Ishikawa (cell line): Measurements from ENCODE around the gene PGP.

ENCODE experiments used
- CEBPB ChIP-seq: IDR thresholded peaks from 2 replicates; pipeline ENCODE4 v1.6.1; 2012
- CREB1 ChIP-seq: IDR thresholded peaks from 2 replicates; pipeline ENCODE4 v1.6.1; 2012; ENCODE audit warnings: low read depth
- EGR1 ChIP-seq: IDR thresholded peaks from 2 replicates; pipeline ENCODE4 v1.6.1; 2012
- EP300 ChIP-seq: IDR thresholded peaks from 2 replicates; pipeline ENCODE4 v1.6.1; 2012; ENCODE audit warnings: borderline replicate concordance
- FOXM1 ChIP-seq: IDR thresholded peaks from 2 replicates; pipeline ENCODE4 v1.6.1; 2012; ENCODE audit warnings: low read depth, borderline replicate concordance
- MAX ChIP-seq: IDR thresholded peaks from 2 replicates; pipeline ENCODE4 v1.6.1; 2012
- NFIC ChIP-seq: IDR thresholded peaks from 2 replicates; pipeline ENCODE4 v1.6.1; 2012
- RAD21 ChIP-seq: IDR thresholded peaks from 2 replicates; pipeline ENCODE4 v1.6.1; 2012; ENCODE audit warnings: low read depth
- REST ChIP-seq: IDR thresholded peaks from 2 replicates; pipeline ENCODE4 v1.6.1; 2012; ENCODE audit warnings: low read depth, mild to moderate bottlenecking
- TAF1 ChIP-seq: IDR thresholded peaks from 2 replicates; pipeline ENCODE4 v1.6.1; 2012; ENCODE audit warnings: low read depth, mild to moderate bottlenecking
- TCF12 ChIP-seq: IDR thresholded peaks from 2 replicates; pipeline ENCODE4 v1.6.1; 2012; ENCODE audit warnings: low read depth
- TEAD4 ChIP-seq: IDR thresholded peaks from 2 replicates; pipeline ENCODE4 v1.6.1; 2012
- USF1 ChIP-seq: IDR thresholded peaks from 2 replicates; pipeline ENCODE4 v1.6.1; 2012
- YY1 ChIP-seq: IDR thresholded peaks from 2 replicates; pipeline ENCODE4 v1.6.1; 2012; ENCODE audit warnings: low read depth
- ZBTB7A ChIP-seq: IDR thresholded peaks from 2 replicates; pipeline ENCODE4 v1.6.1; 2012; ENCODE audit warnings: low read depth

Gene PGP

GRCh38 chr16:2205967-2206313, 8.7 kb downstream of the PGP start:
- TF ChIP-seq EGR1 (no peak), TEAD4 (no peak), ZBTB7A (no peak), NFIC (no peak), MAX (no peak), CEBPB (no peak), RAD21 (no peak), TCF12 (no peak), USF1 (no peak), EP300 (no peak)

- TF ChIP-seq USF1: peak; percentile 74
- TF ChIP-seq YY1: peak; percentile 84
- 0 out of 2 replicates have a peak, but pooled peaks have one; percentile 18 for TF ChIP-seq CREB1
- peak; percentile 62 for TF ChIP-seq TCF12
- peak; percentile 1; the same call in 1 of the 2 replicates for TF ChIP-seq CEBPB
- 0 out of 2 replicates have a peak, but pooled peaks have one; percentile 1 for TF ChIP-seq TEAD4
- TF ChIP-seq NFIC: no peak
- TF ChIP-seq RAD21: no peak
- peak; percentile 89 for TF ChIP-seq TAF1
- TF ChIP-seq ZBTB7A: no peak
- no peak for TF ChIP-seq REST
- TF ChIP-seq FOXM1: no peak
- TF ChIP-seq EP300: peak; percentile 42
- TF ChIP-seq MAX: peak; percentile 67; the same call in 1 of the 2 replicates
- TF ChIP-seq EGR1: peak; percentile 90
Measured at GRCh38 chr16:2205104-2205966, 9.3 kb downstream of the PGP start, which contains the start of gene MLST8. Gene MLST8 (plus strand): TSS chr16:2205454. CDS start chr16:2206086, 632 bp downstream.

GRCh38 chr16:2204416-2205103, 10.1 kb downstream of the PGP start:
- TF ChIP-seq EP300: no peak
- no peak for TF ChIP-seq TAF1
- TF ChIP-seq YY1: no peak
- no peak for TF ChIP-seq NFIC
- no peak for TF ChIP-seq EGR1
- no peak for TF ChIP-seq USF1
- no peak for TF ChIP-seq RAD21
- TF ChIP-seq TEAD4: no peak
- TF ChIP-seq ZBTB7A: no peak
- TF ChIP-seq REST: no peak
- no peak for TF ChIP-seq MAX
- no peak for TF ChIP-seq CREB1
- TF ChIP-seq TCF12: no peak
- TF ChIP-seq FOXM1: no peak
- TF ChIP-seq CEBPB: no peak

GRCh38 chr16:2200313-2200712, 14.3 kb downstream of the PGP start:
- TF ChIP-seq CREB1: no peak
- TF ChIP-seq RAD21: no peak
- no peak for TF ChIP-seq TEAD4
- no peak for TF ChIP-seq ZBTB7A
- no peak for TF ChIP-seq REST
- TF ChIP-seq CEBPB: no peak
- no peak for TF ChIP-seq EGR1
- TF ChIP-seq TAF1: no peak
- TF ChIP-seq FOXM1: no peak
- TF ChIP-seq MAX: no peak
- TF ChIP-seq TCF12: no peak
- TF ChIP-seq EP300: no peak
- TF ChIP-seq NFIC: no peak
- no peak for TF ChIP-seq YY1
- no peak for TF ChIP-seq USF1
